HG02759 (cell line): ENCODE measurements around the gene SLC16A3.
"Not testable (repeated sequence)": the region's sequence is repeated elsewhere in the genome, so short reads cannot be mapped to it uniquely, and the experiment has no call there.

Experiments
- ATAC-seq: cut with Tn5 transposase; IDR thresholded peaks from one replicate; pipeline ENCODE4 v1.9.1; 2021; ENCODE audit warnings: mild to moderate bottlenecking, moderate library complexity; ENCODE audit not compliant: unreplicated experiment

Gene SLC16A3

GRCh38 chr17:82203920-82204319, 24.9 kb upstream of the SLC16A3 start:
- ATAC-seq = no peak

DNA sequence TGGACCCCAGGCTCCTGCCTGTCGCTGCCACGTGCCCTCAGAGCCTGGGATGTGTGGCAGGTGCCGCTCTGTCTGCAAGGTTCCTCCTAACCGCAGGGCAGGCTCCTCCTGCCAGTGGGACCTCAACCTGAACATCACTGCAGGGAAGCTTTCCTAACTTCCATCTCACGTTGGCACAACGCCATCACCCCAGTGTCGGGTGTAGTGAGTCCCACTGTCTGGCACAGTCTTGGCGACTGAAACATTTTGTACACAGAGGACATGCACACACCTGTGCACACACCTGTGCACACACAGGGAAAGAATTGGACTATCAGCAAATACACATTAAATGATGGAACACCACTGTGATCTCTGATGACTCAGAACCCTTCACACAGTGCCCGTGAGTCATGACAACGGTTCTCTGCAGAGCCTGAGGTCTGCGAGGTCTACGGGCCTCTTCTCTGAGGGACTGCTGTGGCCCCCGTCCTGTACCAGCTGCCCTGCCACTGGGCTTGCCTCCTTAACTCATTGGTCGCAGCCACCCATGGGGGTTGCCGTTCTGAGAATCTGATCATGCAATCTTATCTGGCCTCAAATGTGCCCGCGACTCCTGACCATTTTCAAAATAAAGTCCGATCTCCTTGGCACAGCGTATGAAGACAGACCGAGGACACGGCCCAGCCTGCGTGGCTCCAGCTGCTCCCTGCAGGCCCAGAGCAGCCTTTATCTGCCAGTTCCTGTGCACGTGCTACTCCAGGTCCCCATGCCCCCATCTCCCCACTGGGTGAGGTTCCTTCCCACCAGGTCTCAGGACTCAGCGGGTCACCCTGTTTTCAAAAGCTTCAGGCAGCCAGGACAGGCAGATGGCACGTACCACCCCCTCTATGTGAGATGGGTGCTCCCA, 23.8 kb upstream of the SLC16A3 start:
- ATAC-seq = no peak

DNA sequence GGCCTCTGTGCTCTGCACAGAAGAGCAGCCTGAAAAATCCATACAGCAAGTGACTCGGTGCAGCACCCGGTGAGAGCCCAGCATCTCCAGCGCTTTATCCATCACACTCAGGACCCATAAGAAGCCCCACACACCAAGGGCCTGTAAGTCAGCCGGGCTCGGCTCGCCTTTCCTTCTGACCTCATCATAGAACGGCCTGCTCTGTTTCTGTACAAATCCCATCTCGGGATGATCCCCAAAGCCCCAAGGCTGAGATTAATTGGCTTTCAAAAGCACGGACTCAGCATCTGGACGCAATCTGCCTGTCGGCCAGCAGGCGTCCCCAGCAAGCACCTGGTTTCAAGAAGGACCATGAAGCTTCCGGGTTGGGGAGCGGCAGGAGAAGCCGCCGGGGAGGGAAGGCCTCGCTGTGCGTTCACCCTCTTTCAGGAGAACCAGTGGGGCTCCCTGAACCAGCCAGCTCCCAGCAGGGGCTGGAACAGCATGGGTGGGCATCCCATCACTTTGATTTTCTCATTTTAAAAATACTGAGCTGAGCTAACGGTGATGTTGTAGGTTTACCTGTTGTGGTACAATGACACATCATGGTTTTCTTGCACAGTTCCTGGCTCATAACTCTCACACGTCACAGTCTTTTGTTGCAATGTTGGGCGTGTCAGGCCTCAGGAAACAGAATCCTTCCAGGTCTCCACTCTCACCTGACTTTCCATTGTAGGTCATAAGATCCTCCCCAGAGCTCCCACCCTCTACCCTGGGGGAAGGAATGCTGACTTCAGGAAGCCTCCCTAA, 22.9 kb upstream of the SLC16A3 start:
- ATAC-seq = peak; percentile 71

DNA sequence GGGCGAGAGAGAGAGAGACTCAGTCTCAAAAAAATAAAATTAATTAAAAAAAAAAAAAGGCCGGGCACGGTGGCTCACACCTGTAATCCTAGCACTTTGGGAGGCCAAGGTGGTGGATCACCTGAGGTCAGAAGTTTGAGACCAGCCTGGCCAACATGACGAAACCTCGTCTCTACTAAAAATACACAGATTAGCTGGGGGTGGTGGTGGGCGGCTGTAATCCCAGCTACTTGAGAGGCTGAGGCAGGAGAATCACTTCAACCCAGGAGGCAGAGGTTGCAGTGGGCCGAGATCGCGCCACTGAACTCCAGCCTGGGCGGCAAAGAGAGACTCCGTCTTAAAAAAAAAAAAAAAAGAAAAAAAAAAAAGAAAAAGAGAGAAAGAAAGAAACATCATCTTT, 18.2 kb upstream of the SLC16A3 start:
- ATAC-seq = not testable (repeated sequence)

GRCh38 chr17:82212331-82213250, 16.3 kb upstream of the SLC16A3 start, which contains the start of gene CCDC57:
Gene CCDC57, minus strand, starts transcription at chr17:82212842. Its CDS starts 10,898 bp downstream, at chr17:82201944.
- ATAC-seq = peak; percentile 71

GRCh38 chr17:82213251-82214011, 15.4 kb upstream of the SLC16A3 start:
- ATAC-seq = peak; percentile 7

DNA sequence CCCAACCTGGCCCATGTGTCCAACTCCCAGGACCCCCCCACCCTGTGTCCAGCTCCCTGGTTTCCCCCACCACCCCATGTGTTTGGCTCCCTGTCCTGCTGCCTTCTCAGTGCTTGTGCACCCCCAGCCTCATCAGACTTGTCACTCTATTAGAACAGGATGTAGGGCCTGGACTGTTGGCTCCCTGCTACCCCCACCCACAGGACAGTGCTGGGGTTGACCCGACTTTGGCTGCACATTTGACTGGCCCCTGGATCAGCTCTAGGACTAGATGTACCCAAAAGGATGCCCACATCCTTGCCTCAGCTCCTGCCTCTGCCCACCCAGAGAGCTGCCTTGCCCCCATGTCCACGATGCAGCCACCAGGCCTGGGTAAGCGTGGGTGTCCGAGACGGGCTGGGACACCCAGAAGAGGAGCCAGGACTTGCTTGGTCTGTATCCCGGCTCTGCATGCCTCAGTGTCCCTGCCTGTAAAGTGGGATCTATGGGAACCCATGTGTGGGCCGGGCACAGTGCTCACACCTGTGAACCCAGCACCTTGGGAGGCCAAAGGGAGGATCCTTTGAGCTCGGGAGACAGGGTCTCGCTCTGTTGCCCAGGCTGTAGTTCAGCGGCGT, 14.7 kb upstream of the SLC16A3 start:
- ATAC-seq = no peak

DNA sequence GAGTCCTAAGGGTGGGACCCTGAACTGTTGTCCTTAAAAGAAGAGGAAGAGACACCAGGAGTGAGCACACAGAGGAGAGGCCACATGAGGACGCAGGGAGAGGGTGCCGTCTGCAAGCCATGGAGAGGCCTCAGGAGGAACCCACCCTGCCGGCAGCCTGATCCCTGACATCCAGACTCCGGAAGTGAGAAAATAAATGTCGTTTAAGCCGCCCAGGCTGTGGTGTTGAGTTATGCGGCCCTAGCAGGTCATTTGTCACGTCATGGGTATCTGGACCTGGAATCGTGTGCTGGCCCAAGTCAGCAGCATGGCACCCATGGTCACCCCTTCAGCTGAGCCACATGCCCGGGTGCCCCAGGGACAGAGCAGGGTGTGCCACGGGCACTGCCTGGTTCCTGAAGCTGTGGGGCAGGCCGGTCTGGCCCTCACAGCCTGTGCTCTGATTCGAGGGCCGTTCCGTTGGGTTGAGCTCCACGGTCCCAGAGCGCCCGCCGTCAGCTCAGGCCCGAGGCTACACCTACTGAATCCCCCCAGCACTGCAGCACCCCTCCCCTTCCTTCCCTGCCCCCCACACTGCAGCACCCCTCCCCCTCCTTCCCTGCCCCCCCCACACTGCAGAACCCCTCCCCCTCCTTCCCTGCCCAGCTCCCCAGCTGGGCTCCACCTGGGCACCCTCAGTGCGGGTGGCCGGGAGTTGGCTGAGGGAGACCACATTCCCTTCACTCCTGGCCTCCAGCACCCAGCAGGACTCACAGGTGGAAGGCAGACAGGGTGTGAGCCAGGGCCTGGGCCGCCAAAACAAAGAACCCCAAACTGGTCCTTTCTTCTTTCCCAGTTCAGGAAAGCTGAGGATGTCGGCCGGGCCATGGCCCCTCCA, 13.5 kb upstream of the SLC16A3 start:
- ATAC-seq = no peak

- no peak for ATAC-seq
These were observed 12.9 kb upstream of the SLC16A3 start for GRCh38 chr17:82215972-82216300.

DNA sequence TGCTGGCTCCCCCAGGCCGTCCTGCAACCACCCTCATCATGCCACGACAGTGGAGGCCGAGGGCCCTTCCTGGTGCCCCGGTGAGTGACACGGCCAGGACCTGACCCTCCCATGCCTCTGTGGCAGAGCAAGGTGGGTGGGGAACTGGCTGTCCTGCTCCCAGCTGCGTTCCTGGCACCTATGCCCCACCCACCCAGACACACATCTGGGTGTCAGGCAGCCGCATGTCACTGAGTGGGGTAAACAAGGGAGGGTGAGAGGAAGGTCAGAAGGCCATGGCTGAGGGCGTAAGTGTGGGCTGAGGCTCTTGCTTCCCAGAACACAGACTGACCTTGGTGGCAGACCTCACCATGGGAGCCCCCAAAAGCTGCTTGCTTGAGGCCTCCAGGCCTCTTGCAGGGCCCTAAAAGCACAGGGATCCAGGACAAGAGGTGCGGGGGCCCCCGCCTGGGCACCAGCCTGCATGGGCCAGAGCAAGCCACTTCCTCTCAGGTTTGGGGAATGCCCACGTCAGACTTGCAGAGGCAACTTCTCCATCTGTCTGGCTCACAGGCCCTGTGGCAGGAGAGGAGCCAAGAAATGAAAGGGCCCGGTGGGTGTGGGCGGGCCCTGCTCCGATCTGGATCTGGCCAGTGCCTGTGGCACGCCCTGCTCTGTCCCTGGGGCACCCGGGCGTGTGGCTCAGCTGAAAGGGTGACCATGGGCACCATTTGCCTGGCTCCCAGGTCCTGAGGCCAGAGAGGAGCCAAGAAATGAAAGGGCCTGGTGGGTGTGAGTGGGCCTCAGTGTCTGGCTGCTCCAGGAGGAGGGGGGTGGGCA, 12.3 kb upstream of the SLC16A3 start:
- no peak for ATAC-seq

DNA sequence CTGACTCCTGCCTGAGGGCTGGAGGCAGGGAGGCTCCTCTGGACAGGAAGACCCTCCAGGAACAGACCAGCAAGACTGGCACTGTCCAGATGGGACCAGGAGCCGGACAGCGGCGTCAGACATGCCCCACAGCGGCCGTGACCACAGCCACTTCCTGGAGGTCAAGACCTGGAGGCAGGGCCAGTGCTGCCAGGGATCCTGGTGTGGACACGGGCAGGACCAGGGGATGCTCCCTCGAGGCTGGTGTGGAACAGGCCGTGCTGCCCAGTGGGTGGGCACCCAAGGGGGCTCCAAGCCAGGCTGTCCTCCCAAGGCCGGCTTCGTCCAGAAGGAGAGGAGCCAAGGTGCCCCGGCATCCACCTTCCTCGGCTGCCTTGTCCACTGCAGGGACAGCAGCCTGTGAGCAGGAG, 11.7 kb upstream of the SLC16A3 start:
- ATAC-seq = no peak

GRCh38 chr17:82217530-82218204, 11.2 kb upstream of the SLC16A3 start:
- ATAC-seq = no peak

DNA sequence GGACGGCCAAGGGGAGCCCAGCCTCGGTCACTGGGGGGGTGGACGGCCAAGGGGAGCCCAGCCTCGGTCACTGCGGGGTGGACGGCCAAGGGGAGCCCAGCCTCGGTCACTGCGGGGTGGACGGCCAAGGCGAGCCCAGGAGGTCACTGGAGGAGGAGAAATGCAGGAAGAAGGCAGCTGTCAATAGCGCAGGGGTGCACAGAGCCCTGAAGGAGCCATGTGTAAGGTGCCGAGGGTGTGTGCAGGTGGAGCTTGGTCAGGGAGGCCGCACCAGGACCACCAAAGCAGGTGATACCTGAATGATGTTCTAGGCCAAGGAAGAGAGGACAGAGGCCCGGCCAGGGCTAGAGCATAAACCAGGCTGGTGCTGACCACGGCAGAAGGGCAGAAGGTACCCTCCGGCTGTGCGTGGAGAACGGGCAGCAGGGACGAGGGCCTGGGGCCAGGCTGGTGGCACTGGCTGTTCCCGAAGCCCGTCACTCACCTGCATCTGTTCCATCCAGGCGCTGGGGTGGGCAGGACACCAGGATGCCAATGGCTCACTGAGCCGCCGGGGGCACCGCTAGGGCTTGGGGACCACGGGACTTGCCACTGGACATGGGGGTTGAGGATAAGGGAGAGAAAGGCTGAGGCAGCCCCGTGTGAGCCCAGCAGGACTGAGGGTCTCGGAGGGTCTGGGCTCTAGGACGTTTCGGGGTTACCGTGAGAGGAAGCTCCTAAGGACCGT, 10.3 kb upstream of the SLC16A3 start:
- ATAC-seq = no peak

DNA sequence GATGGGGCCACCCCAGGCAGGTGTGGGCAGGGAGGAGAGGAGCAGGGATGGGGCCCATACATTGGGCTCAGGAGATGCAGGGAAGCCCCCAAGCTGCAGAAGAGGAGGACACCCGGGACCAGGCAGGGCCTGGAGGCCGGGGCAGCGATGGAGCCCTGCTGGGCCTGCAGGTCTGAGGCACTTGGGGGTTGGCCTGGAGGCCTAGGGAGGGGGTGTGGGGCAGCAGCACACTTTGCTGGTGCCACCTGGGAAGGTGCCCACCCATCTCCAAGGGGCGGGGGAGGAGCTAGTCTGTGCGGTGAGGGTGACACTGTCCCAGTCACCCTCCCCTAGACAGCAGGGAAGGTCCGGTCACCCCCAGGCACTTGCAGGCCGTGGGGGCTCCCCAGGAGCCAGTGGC, 9.8 kb upstream of the SLC16A3 start:
- no peak for ATAC-seq

DNA sequence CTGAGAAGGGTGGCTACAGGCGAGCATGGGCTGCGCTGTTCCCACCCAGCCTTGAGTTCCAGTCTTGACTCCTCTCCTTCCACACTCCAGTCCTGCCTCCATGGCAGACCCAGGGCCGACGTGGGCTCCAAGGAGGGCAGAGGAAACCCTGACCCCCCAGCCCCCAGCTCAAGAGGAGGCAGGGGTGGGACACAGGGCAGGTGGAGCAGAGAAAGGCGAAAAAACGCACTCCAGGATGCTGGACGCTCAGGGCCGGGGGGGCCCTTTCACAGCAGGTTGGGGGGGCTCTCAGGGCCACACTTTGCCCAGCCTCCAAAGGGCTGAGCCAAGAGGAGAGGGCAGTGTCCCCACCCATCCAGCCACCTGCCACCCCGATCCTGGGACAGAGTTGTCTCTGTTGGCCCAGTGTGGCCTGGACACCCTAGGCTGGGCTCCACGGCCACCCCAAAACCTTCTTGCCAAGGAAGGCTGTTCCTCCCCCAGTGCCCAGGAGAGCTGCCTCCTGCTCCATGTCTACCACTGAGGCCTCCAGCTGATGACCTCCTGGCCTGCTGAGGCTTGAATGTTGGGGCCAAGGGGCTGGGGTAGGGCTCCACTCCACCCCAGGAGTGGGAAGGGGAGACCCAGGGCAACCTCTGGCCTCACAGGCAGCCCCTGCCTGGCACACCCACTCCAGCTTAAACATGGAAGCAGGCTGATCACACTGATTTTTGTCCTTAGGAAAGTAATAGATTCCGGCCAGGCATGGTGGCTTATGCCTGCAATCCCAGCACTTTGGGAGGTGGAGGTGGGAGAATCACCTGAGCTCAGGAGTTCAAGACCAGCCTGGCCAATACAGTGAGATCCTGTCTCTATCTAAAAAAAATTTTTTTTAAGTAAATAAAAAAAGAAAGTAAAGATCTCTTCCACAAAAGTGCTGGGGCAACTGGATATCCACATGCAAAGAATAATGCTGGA, 8.8 kb upstream of the SLC16A3 start:
- no peak for ATAC-seq
